IMR-90 (cell line): ENCODE measurements around the gene CRIM1. TPM values are rescaled to one million over a fixed set of nuclear protein-coding genes. Genes with fewer than 3 reads are reported as not detected.

Source experiments
- ATAC-seq: fragments of 200-7000 bp; cut with Tn5 transposase; 2 replicates; pipeline ENCODE4 v1.9.1; 2020; ENCODE audit warnings: low read depth, mild to moderate bottlenecking, moderate library complexity
- BruUV-seq: library from RNA; stranded (reverse); fragments of 400-500 nt; replicated peaks from 2 replicates; lab custom pipeline; 2021; lab: Mats Ljungman, UMichigan
- CTCF ChIA-PET: fragments of 300-600 bp; formaldehyde crosslinking; extraction: SDS; loops from one replicate; lab custom pipeline; 2021; ENCODE audit warnings: antibody characterized with exemption; lab: Yijun Ruan, JAX
- POLR2A ChIA-PET: fragments of 300-600 bp; sonication (Branson Sonifier 250); formaldehyde crosslinking; loops from one replicate; lab custom pipeline; 2022; ENCODE audit warnings: antibody characterized with exemption; ENCODE audit not compliant: unreplicated experiment; lab: Charles Lee
- DNase-seq: peaks from one replicate; pipeline ENCODE4 v3.0.0; 2013
- H2AFZ ChIP-seq: replicated peaks from 2 replicates; pipeline ENCODE3; 2013; ENCODE audit warnings: low read length, mild to moderate bottlenecking; ENCODE audit not compliant: poor library complexity
- H2AK5ac ChIP-seq: 2 replicates; pipeline ENCODE4 v1.6.1; 2013; ENCODE audit warnings: low read depth, low read length, inconsistent platforms
- H2AK9ac ChIP-seq: replicated peaks from 2 replicates; pipeline ENCODE3; 2013; ENCODE audit warnings: mild to moderate bottlenecking, low read depth, low read length, moderate library complexity; ENCODE audit not compliant: poor library complexity
- H2BK120ac ChIP-seq: 2 replicates; pipeline ENCODE4 v1.6.1; 2013; ENCODE audit warnings: low read depth, low read length, inconsistent platforms
- H2BK15ac ChIP-seq: 3 replicates; pipeline ENCODE4 v1.6.1; 2013; ENCODE audit warnings: low read depth, low read length, inconsistent platforms
- H2BK20ac ChIP-seq: 2 replicates; pipeline ENCODE4 v1.6.1; 2013; ENCODE audit warnings: low read depth, mild to moderate bottlenecking, inconsistent platforms, low read length, moderate library complexity
- H2BK5ac ChIP-seq: 2 replicates; pipeline ENCODE4 v1.6.1; 2013; ENCODE audit warnings: mild to moderate bottlenecking, low read depth, low read length, inconsistent platforms; ENCODE audit not compliant: poor library complexity, severe bottlenecking
- H3K14ac ChIP-seq: replicated peaks from 2 replicates; pipeline ENCODE4 v1.6.1; 2013; ENCODE audit warnings: low read depth, low read length, inconsistent platforms
- H3K18ac ChIP-seq: 2 replicates; pipeline ENCODE4 v1.6.1; 2013; ENCODE audit warnings: low read depth, low read length, control low read depth
- H3K23ac ChIP-seq: 2 replicates; pipeline ENCODE4 v1.6.1; 2013; ENCODE audit warnings: low read depth, low read length, inconsistent platforms
- H3K27ac ChIP-seq: 2 replicates; pipeline ENCODE4 v1.5.1; 2013; ENCODE audit warnings: mild to moderate bottlenecking, control low read depth, low read length; ENCODE audit not compliant: insufficient read depth
- H3K27me3 ChIP-seq: 2 replicates; pipeline ENCODE4 v1.6.1; 2013; ENCODE audit warnings: low read length; ENCODE audit not compliant: control insufficient read depth, insufficient read depth
- H3K36me3 ChIP-seq: 2 replicates; pipeline ENCODE4 v1.6.1; 2013; ENCODE audit warnings: low read length, mixed read lengths; ENCODE audit not compliant: control insufficient read depth, insufficient read depth
- H3K4ac ChIP-seq: 2 replicates; pipeline ENCODE4 v1.6.1; 2013; ENCODE audit warnings: low read depth, low read length, inconsistent platforms
- H3K4me1 ChIP-seq: 2 replicates; pipeline ENCODE4 v1.6.1; 2013; ENCODE audit warnings: low read length, mixed read lengths; ENCODE audit not compliant: control insufficient read depth, insufficient read depth
- H3K4me2 ChIP-seq: 2 replicates; pipeline ENCODE4 v1.6.1; 2013; ENCODE audit warnings: low read depth, mild to moderate bottlenecking, control low read depth, low read length, moderate library complexity
- H3K4me3 ChIP-seq: 2 replicates; pipeline ENCODE4 v1.5.1; 2013; ENCODE audit warnings: low read depth, mild to moderate bottlenecking, control low read depth, low read length, moderate library complexity; ENCODE audit not compliant: insufficient read depth
- H3K56ac ChIP-seq: 2 replicates; pipeline ENCODE4 v1.6.1; 2013; ENCODE audit warnings: low read length, inconsistent platforms; ENCODE audit not compliant: insufficient read depth; ENCODE audit errors: extremely low read depth
- H3K79me1 ChIP-seq, 2 experiments: 2 replicates each; pipeline ENCODE4 v1.6.1; 2013; ENCODE audit warnings: low read length in 2 of 2, inconsistent platforms in 1 of 2, low read depth in 1 of 2
- H3K9ac ChIP-seq: 2 replicates; pipeline ENCODE4 v1.6.1; 2013; ENCODE audit warnings: low read depth, low read length, control low read depth
- H3K9me1 ChIP-seq: 2 replicates; pipeline ENCODE4 v1.6.1; 2013; ENCODE audit warnings: low read length, inconsistent platforms; ENCODE audit not compliant: insufficient read depth
- H3K9me3 ChIP-seq: 2 replicates; pipeline ENCODE4 v1.6.1; 2013; ENCODE audit warnings: low read length; ENCODE audit not compliant: control insufficient read depth, insufficient read depth
- H4K20me1 ChIP-seq: 2 replicates; pipeline ENCODE4 v1.6.1; 2013; ENCODE audit warnings: low read length, inconsistent platforms; ENCODE audit not compliant: insufficient read depth
- H4K5ac ChIP-seq: 2 replicates; pipeline ENCODE4 v1.6.1; 2013; ENCODE audit warnings: mild to moderate bottlenecking, low read depth, low read length, control low read depth
- H4K8ac ChIP-seq, 2 experiments: 2 replicates each; pipeline ENCODE4 v1.6.1; 2013; ENCODE audit warnings: low read depth in 2 of 2, low read length in 2 of 2, control low read depth in 1 of 2, inconsistent platforms in 1 of 2
- H4K91ac ChIP-seq: 2 replicates; pipeline ENCODE4 v1.6.1; 2013; ENCODE audit warnings: low read depth, low read length, inconsistent platforms; ENCODE audit not compliant: insufficient read depth
- BHLHE40 ChIP-seq: fragments of 150-350 bp; IDR thresholded peaks from 2 replicates; pipeline ENCODE4 v1.6.1; 2016; ENCODE audit warnings: mild to moderate bottlenecking, low read depth, low read length
- ELK1 ChIP-seq: fragments of 150-350 bp; IDR thresholded peaks from 2 replicates; pipeline ENCODE4 v1.6.1; 2016; ENCODE audit warnings: low read depth, mild to moderate bottlenecking, low read length, moderate library complexity, borderline replicate concordance
- MAFK ChIP-seq: IDR thresholded peaks from 2 replicates; pipeline ENCODE4 v1.6.1; 2012; ENCODE audit warnings: low read depth, low read length, improper control_type of control experiment
- MAZ ChIP-seq: IDR thresholded peaks from 2 replicates; pipeline ENCODE4 v1.6.1; 2012; ENCODE audit warnings: low read depth, mild to moderate bottlenecking, low read length, improper control_type of control experiment, moderate library complexity, borderline replicate concordance
- MXI1 ChIP-seq: IDR thresholded peaks from 2 replicates; pipeline ENCODE4 v1.6.1; 2012; ENCODE audit warnings: low read depth, mild to moderate bottlenecking, low read length, moderate library complexity, borderline replicate concordance
- NFE2L2 ChIP-seq: fragments of 150-350 bp; IDR thresholded peaks from 2 replicates; pipeline ENCODE4 v1.6.1; 2016; ENCODE audit warnings: low read depth, mild to moderate bottlenecking, low read length
- POLR2A ChIP-seq: IDR thresholded peaks from 2 replicates; pipeline ENCODE4 v1.6.1; 2012; ENCODE audit warnings: mild to moderate bottlenecking, low read depth, low read length
- RCOR1 ChIP-seq: IDR thresholded peaks from 2 replicates; pipeline ENCODE4 v1.6.1; 2012; ENCODE audit warnings: mild to moderate bottlenecking, low read length, improper control_type of control experiment; ENCODE audit not compliant: insufficient replicate concordance
- RFX5 ChIP-seq: IDR thresholded peaks from 2 replicates; pipeline ENCODE4 v1.8.0; 2012; ENCODE audit warnings: low read depth, mild to moderate bottlenecking, low read length, moderate library complexity
- SMC3 ChIP-seq: fragments of 150-350 bp; IDR thresholded peaks from 2 replicates; pipeline ENCODE4 v1.6.1; 2016; ENCODE audit warnings: low read depth, mild to moderate bottlenecking, antibody characterized with exemption, low read length, moderate library complexity
- WGBS, 2 experiments: methylation state at CpG; one replicate each; pipeline versions ENCODE4 v1.1.5 to v1.1.7; 2013; ENCODE audit warnings: missing lambda C conversion rate in 2 of 2; ENCODE audit not compliant: insufficient read length in 1 of 2; ENCODE audit errors: extremely low coverage in 2 of 2; 5-methylcytosine and 5-hydroxymethylcytosine counted together
- dilution Hi-C: fragments of 300-500 bp; cut with HindIII; formaldehyde crosslinking; loops from one replicate; pipeline ENCODE4 v1.14.3; 2018; ENCODE audit warnings: low sequenced_read_pairs; ENCODE audit not compliant: unreplicated experiment
- in situ Hi-C: fragments of 300-500 bp; cut with MboI; formaldehyde crosslinking; loops from 3 replicates; pipeline ENCODE4 v1.14.3; 2019; ENCODE audit warnings: low sequenced_read_pairs, inconsistent platforms, mixed read lengths
- intact Hi-C: fragments of 100-400 bp; cut with micrococcal nuclease; formaldehyde crosslinking; loops from 2 replicates; pipeline ENCODE4 v1.10.0; 2022
- polyA plus RNA-seq, 3 experiments: library from polyadenylated mRNA; depleted of rRNA; stranded (reverse); fragments of >200 nt; gene quantifications; 2 replicates each; pipeline ENCODE4 v1.2.3, GENCODE V29; 2012; ENCODE audit warnings: low replicate concordance in 1 of 3
- total RNA-seq: library from RNA; depleted of rRNA; stranded (reverse); fragments of >200 nt; gene quantifications from 2 replicates; pipeline ENCODE4 v1.2.3, GENCODE V29; 2012

CRIM1 gene
- total and polyA plus RNA-seq, 2 of the 4 experiments (the other 2 are of a cell fraction) = 285 to 490 TPM

- Histone ChIP-seq H4K91ac (no peak overlapping the region), H3K23ac (no peak overlapping the region), H3K14ac (no peak overlapping the region), H4K8ac (no peak overlapping the region), H3K56ac (no peak overlapping the region), H3K18ac (no peak overlapping the region; the same call in 1 of the 2 replicates), H3K27ac (peak overlapping the region; percentile 92), H3K36me3 (peaks cover 4% of the 10 kb centered on the region; the same call in 1 of the 2 replicates), H3K4me1 (peaks cover 12% of the 10 kb centered on the region), H3K4me3 (peak overlapping the region; percentile 70), H2BK120ac (no peak overlapping the region), H3K9ac (peak overlapping the region; percentile 95), H3K9me3 (no peaks in the 10 kb centered on the region), H2BK20ac (no peak overlapping the region), H3K4me2 (no peak overlapping the region), H3K79me1 (peaks cover 13 to 35% of the 10 kb centered on the region in 2 experiments), H3K27me3 (no peaks in the 10 kb centered on the region), H2AK5ac (no peak overlapping the region), H3K4ac (no peak overlapping the region), H2AK9ac (peak overlapping the region; percentile 90), H2BK5ac (peak overlapping the region; percentile 90), H2BK15ac (no peak overlapping the region), H2AFZ (peak overlapping the region; percentile 79), H4K5ac (no peak overlapping the region), H4K20me1 (peaks cover 56% of the 10 kb centered on the region), H3K9me1 (peaks cover 8% of the 10 kb centered on the region; the same call in 1 of the 2 replicates)
- dilution Hi-C loops = no loop called here
- no peak for TF ChIP-seq MXI1
- TF ChIP-seq BHLHE40 = no peak
- TF ChIP-seq ELK1 = no peak
- TF ChIP-seq RFX5 = no peak
- no peak for TF ChIP-seq SMC3
- TF ChIP-seq NFE2L2 = no peak
- no peak for TF ChIP-seq RCOR1
- TF ChIP-seq POLR2A = peak; percentile 5; the same call in 1 of the 2 replicates
- peak; percentile 49; the same call in 1 of the 2 replicates for TF ChIP-seq MAZ
- TF ChIP-seq MAFK = no peak
- DNase-seq (no peak), ATAC-seq (peak; percentile 5)
- in situ Hi-C loops = no loop called here
- ChIA-PET CTCF (no interaction called here), POLR2A (interaction anchor here (0.6 to 1.0 kb wide), 6 partner anchors 16 to 1932 kb away, joined by 3 to 9 read pairs (median 4); no protein-coding TSS in a partner anchor)
- BruUV-seq = no TSS peak
- intact Hi-C loops = loop anchor here (5.0 kb wide), 1 partner anchor 96 kb away; no protein-coding TSS in a partner anchor
- 0% methylated on average over 6 of the region's 55 CpGs; no CpG with 5 or more reads in 1 of the 2 experiments for WGBS, 2 experiments
Observed at GRCh38 chr2:36355890-36356297, 316 bp downstream of the CRIM1 start.
